DMS153 (cell line): Measurements from ENCODE around the gene IL23R.

ENCODE experiments used
- DNase-seq: peaks from one replicate; lab custom pipeline; 2025; lab: John Stamatoyannopoulos, UW

IL23R gene

DNA sequence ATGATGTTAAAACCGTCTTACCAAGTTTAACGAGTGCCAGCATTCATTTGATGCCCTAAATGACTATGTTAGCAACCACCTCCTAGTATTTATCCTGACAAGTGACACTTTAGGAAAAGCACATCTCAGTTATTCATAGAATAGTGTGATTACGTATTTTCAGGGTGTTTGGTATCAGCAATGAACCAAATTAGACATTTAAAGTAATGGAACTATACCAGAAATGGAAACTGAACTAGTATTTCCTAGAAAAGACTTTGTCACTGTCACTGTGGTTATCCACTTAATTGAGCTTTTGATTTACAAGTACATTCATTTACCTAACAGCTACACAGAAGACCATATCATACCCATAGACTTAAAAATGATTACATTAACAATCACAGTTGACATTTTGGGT lies 137.8 kb downstream of the IL23R start:
- no peak for DNase-seq

DNA sequence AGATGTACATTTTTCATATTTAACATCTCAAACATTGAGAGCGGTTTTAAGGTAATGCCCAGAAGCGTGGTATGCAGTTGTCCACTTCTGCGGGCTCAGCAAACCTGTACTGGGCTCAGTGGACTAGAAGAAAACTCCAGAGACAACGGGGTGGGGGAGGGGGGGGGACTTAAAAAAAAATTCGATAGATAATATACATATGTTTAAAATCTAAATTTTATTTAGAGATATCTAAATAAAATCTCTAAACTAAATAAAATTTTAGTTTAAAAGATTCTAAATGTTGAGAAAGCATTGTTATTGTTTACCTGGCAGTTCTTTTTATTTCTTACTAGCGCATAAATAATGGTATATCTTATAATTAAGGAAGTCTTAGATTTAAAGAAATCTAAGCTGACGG lies 140.3 kb downstream of the IL23R start:
- no peak for DNase-seq

- DNase-seq: no peak
Measured at GRCh38 chr1:67307251-67308060, 141.2 kb downstream of the IL23R start, which contains the start of gene IL12RB2. TSS of gene IL12RB2 (plus strand) at chr1:67307873. CDS start at chr1:67320369, 12,496 bp downstream.

GRCh38 chr1:67308136-67308535 lies 141.9 kb downstream of the IL23R start:
- no peak for DNase-seq
